Testis (tissue), 2 donors: Measurements from ENCODE around the gene ERC2.

Experiments
- CTCF ChIP-seq, 3 experiments: fragments of 450-650 bp in 2 of 3; fragments of 200-600 bp in 1 of 3; sonication (generic) in 1 of 3; IDR thresholded peaks; one replicate each; pipeline ENCODE4 v1.5.1; 2016 to 2019; ENCODE audit warnings: antibody characterized with exemption in 3 of 3, mild to moderate bottlenecking in 2 of 3, moderate library complexity in 1 of 3
- POLR2A ChIP-seq: fragments of 450-650 bp; IDR thresholded peaks from one replicate; pipeline ENCODE4 v1.6.1; 2017; ENCODE audit warnings: antibody characterized with exemption, mild to moderate bottlenecking, moderate library complexity

- TF ChIP-seq CTCF (IDR thresholded peaks at IDR 0.05) (no peak), POLR2A (no peak)
Measured at GRCh38 chr3:55556619-55557537, 911.4 kb downstream of the ERC2 start.
